HG02623 (cell line): ENCODE results near the gene PP2D1.
A peak's percentile ranks its signal among the peaks of the same experiment; 100 is the strongest.
"Not testable (repeated sequence)": the region's sequence is repeated elsewhere in the genome, so short reads cannot be mapped to it uniquely, and the experiment has no call there.

Experiments used
- ATAC-seq: cut with Tn5 transposase; IDR thresholded peaks from one replicate; pipeline ENCODE4 v1.9.1; 2021; ENCODE audit warnings: moderate library complexity; ENCODE audit not compliant: unreplicated experiment

The PP2D1 gene, protein sequence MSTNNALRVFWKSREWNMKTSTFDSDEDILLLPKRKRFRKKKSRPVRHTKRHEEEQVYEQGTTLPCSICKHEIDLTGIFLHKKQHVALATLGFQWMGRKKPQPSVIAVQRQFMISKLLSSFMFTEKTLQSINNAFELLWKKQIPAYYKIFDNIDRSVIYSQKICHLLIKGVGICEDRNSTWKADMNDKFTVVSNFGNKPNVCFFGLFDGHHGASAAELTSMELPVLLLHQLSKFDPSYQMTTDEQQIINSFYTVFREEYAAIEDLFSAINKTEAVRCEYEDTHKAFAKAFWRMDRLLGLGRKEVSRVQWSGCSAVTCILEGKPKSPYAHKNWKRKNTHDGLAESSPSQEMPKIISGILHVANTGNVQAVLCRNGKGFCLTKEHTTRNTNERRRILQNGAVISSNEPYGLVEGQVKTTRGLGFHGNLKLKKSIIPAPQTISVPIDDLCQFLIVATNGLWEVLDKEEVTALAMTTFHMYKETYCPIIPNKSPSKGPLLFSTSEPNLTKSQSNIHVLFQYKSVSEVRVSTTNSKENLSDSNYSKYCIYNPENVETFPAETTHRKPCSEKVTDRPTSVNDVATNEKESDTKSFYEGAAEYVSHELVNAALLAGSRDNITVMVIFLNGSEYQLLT

DNA sequence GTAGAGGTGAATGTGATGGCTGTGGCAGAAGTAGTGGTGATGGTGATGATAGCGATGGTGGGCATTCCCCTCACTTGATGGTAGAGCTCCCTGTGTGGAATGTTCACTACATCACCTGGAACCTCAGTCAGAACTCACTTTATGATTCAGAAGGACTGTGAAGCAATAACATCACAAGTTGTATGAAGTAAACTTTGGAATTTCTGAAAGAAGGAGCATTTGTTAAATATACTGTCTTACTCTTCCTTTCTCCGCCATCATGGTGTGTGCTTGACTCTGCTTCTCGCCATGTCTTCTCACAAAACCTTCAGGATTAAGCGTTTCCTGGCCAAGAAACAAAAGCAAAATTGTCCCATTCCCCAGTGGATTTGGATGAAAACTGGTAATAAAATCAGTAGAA lies at the start of gene PP2D1:
PP2D1 (minus strand) TSS at position 101 of the 400 bp plus-strand sequence. CDS start 192 bp downstream, outside the sequence.
- no peak for ATAC-seq

GRCh38 chr3:20060974-20061685 lies 49.1 kb upstream of the PP2D1 start:
- ATAC-seq = peak; percentile 60

DNA sequence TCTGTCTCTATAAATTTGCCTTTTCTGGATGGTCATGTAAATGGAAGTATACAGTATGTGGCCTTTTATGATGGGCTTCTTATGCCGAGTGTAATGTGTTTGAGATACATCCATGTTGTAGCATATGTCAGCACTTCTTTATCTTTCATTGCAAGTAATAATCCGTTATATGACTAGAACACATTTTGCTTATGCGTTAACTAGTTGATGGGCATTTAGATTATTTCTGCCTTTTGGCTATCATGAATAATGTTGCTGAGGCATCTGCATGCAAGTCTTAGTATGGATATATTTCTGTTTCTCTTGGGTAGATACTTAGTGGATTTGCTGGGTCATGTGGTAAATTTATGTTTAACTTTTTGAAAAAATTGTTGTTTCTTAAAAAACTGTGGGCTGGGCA lies 47.9 kb upstream of the PP2D1 start:
- ATAC-seq = no peak

DNA sequence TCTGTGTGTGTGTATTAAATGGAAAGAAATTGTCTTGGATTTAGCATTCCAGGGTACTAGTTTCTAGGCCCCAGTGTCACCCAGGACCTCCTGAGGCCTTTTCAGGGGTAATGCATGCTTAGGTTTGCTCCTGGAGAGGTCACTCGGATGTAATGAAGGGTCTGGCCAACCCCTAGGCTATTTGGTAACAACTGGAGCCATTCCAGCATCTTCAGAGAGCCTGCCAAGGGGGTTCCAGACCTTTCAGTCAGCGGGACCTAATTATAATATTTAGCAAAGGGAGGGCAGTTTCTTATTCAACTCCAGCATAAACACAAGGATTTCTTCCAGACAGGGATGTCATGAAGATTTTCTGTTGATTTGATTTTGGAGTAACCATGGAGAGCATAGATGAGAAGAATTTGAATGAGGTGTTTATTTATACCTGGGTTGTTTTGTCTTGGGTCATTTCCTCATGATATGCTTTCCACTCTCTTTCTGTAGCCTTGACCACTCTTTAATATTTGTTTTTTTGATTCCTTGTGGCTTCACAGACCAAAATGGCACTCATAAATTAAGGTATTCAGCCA lies 45.6 kb upstream of the PP2D1 start:
- ATAC-seq = no peak

DNA sequence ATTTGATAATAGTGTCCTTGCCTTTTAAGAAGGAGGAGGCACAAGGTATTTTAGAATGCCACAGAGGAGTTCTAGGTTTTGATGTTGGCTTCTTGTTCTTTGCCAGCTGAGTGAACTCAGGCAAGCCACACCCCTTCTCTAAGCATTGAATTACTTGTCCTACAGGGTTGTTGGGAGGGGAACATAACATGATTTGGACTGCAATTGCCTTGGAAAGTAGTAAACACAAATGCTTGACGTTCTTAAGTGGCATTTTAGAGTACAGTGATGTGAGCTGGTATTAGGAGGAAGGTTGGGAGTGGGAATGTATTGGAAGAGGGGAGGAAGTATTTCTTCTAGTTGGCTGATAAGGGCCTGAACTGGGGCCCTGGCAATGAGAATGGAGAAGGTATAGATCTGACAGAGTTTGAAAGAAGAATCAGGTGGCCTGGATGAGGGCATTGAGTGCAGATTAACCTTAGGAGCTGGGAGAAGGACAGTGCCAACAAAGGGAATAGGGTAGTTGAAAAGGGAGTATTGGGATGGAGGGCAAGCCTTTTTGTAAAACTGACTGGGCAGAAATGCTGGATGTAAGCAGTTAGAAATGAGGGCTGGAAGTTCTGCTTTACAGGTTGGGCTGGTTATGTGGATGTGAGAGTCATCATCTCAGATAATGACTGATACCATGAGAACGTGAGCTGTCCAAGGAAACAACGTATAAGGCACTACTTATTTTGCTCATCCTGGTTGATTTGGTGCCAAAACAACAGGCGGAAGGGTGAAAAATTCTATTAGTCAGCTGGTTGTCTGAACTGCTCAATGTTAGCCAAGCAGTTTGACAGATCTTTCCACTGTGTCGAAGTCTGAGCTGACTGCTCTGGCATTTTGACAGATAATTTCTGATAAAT lies 44.9 kb upstream of the PP2D1 start:
- ATAC-seq = peak; percentile 36

DNA sequence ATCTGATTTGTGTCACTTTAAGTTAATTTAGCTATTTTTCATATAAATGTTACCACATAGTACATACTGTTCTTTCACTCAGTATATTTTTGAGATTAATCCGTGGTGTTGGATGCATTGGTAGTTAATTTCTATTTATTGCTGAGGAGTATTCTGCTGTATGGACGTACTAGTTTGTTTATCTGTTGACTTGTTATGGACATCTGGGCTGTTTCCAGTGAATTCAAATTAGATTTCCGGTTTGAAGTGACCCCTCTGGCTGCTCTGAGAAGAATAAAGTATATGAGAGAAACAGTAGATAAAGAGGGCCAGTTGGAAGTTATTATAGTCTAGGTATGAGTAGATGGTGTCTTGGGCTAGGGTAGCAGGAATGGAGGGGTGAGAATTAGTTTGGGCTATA lies 43.8 kb upstream of the PP2D1 start:
- ATAC-seq = no peak

DNA sequence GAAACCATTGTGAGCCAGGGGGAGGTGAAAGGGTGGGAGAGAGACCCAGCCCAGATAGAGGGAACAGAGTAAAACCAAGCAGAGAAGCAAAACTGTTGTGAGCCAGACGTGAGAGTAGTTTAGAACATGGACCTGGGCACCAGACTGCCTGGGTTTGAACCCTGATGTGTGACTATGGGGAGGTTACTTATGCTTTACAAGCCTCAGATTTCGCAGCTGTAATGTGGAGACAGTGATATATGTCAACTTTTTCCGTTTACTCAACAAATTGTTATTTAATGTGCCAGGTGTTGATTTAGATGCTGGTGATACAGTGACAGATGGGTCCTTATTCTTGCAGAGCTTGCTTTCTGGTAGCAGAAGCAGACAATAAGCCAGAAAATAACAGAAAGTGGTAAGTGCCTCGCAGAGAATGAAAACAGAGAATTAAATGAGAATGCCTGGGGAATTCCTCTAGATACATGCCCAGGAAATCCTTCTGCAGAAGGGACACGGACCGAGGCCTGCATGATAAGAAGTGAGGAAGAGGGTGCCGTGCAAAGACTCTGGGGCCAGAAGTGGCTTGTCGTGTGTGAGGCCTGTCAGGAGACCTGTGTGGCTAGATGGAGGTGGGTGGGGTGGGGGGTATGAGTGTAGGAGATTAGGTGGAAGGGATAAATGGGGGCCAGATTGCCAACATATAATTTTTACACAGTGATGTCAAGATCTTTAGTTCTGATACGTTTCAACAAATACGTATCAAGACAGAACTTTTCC lies 43.1 kb upstream of the PP2D1 start:
- peak; percentile 24 for ATAC-seq

DNA sequence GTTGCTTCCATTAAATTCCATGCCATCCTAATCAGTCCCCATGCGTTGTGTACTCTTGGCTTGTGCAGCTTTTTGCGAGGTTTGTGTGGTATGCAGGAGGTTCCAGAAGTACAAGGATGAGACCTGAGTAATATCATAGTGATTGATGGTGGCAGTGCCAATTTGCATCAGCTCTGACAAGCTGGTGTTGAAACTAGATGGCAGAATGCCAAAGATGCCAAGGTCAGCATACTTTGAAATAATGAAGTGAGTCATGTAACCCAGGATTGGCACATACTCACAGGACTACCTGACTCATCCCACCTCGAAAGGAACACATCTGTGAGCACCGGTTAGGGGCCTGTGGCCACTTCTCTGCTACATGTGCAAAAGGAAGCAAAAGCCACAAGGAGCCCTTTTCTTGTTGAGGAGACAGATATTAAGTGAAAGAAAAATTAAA lies 42.5 kb upstream of the PP2D1 start:
- peak; percentile 73 for ATAC-seq

DNA sequence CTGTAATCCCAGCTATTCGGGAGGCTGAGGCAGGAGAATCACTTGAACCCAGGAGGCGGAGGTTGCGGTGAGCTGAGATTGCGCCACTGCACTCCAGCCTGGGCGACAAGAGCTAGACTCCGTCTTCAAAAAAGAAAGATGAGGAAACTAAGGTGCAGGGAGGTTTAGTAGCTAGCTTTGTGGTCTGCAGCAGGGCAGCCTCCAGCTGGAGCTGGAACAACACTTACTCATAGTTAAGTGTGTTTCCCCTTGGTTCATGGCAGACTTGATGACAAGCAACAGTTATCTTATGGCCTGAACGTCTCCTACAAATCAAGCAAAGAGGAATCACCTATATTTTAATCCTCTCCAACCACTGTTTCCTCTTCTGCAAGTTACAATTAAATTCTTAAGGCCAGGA lies 40.8 kb upstream of the PP2D1 start:
- no peak for ATAC-seq

DNA sequence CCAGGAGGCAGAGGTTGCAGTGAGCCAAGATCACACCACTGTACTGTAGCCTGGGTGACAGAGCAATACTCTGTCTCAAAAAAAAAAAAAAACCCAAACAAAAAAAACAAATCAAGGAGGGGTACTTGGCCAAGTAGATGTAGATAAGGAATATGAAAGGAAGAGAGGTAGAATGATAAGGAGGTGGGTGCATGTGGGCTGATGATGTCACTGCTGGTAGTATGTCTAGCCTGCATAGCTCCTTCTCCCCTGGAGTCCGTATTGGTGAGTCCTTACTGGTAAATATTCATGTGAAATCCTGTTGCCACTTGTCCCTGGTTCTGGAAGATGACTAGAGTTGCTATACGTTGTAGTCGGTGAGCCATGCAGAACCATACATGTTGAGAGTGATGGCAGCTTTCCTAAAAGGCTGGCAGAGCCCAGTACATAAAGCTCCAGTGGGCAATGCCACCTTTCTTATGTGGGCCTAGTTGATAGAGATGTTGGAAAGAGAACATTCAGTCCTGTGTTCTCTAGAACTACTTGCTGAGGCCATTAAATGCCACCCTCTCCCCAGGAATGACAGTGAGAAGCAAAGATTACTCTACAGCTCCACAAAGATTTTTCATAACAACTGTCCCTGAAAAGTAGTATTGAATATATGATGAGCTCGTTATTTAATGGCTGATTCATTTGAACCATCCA lies 39.2 kb upstream of the PP2D1 start:
- ATAC-seq = no peak

DNA sequence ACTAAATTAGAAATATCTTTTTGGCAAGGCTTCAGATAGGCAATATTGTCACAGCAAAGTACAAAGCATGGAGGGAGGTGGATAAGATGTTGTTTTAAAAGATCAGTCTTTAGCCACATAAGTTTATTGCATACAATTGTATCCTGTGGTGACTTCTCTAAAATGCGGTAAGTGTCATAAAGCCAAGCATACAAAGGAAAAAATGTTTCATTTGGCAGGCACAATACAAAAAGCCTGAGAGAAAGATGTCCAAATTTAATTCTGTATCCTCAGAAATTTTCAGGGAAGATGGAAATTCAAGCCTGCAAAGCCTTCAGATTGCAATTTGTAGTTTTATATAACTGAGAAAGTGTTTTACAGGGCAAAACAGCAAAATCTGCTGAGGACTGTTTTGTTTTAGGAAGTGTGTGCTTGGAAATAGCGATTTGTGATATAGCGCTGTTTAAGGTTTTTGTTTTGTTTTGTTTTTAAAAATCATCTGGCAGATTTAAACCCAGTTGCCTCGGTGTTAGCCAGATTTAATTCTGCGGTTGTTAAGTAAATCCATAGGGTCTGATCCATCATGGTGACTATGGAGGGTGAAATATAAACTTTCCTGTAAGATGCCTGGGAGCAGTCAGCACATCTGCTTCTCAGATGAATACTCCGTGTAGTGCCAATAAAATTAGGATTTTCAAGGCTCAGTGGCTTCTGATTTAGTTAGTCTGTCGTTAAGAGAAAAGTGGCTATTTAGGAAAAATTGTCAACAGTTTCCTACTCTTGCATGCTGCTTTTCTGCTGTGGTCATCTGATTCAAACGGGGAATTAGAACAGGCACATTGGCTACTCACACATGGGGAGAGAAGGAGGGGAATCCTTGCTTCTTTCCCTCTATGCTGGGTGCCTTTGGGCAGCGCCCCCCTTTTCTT lies 36.2 kb upstream of the PP2D1 start:
- peak; percentile 29 for ATAC-seq

- ATAC-seq = no peak
These were observed 35.3 kb upstream of the PP2D1 start for GRCh38 chr3:20047341-20047779.

GRCh38 chr3:20046556-20046955 lies 34.5 kb upstream of the PP2D1 start:
- ATAC-seq = no peak

DNA sequence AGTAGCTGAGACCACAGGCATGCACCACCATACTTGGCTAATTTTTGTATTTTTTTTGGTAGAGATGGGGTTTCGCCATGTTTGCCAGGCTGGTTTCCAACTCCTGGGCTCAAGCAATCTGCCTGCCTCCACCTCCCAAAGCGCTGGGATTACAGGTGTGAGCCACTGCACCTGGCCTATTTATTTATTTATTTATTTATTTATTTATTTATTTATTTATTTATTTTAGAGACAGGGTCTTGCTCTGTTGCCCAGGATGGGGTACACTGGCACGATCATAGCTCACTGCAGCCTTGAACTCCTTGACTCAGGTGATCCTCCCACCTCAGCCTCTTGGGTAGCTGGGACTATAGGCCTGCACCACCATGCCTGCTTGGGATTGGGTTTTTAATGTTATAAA lies 33.1 kb upstream of the PP2D1 start:
- ATAC-seq = not testable (repeated sequence)

GRCh38 chr3:20043825-20044224 lies 31.8 kb upstream of the PP2D1 start:
- ATAC-seq = no peak

DNA sequence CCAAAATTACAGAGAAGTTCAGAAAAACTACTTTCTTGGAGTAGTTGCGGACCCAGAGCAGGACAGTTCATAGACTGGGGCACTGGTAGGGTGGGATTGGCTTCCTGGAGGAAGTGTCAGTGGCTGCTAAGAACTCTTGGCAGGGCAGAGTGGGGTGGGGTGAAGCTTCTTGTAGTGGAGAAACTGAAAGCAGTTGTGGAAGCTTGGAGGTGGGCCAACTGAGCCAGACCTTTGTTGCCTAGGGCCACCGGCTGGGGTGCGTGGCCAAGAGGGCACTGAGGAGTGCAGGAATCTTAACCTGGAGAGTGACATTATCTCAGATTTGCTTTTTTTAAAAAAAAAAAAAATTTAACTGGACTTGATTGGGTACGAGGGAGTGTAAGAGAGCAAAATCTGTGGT lies 31.3 kb upstream of the PP2D1 start:
- peak; percentile 23 for ATAC-seq

- ATAC-seq = no peak
These were observed 30.3 kb upstream of the PP2D1 start for GRCh38 chr3:20042331-20042730.

GRCh38 chr3:20041197-20041780 lies 29.2 kb upstream of the PP2D1 start:
- ATAC-seq = peak; percentile 39
